SK-N-SH (cell line): ENCODE measurements around the gene GFI1B.

ENCODE experiments used
- EP300 ChIP-seq, 2 experiments: IDR thresholded peaks; 2 replicates each; pipeline versions ENCODE4 v1.4.0 to v1.6.1; 2012; ENCODE audit warnings: borderline replicate concordance in 1 of 2, low read depth in 1 of 2, low read length in 1 of 2
- POLR2AphosphoS5 ChIP-seq: IDR thresholded peaks from 2 replicates; pipeline ENCODE4 v1.6.1; 2012; ENCODE audit warnings: low read depth, low read length
- RFX5 ChIP-seq: IDR thresholded peaks from 2 replicates; pipeline ENCODE4 v1.6.1; 2012; ENCODE audit warnings: mild to moderate bottlenecking, improper control_type of control experiment, low read length
- YY1 ChIP-seq: IDR thresholded peaks from 2 replicates; pipeline ENCODE4 v1.4.0; 2012; ENCODE audit warnings: low read depth, mild to moderate bottlenecking
- TF ChIP-seq, protein P1 (sequence below): fragments of 200-600 bp; sonication (generic); IDR thresholded peaks from 2 replicates; pipeline ENCODE4 v1.6.1; 2017; ENCODE audit warnings: antibody characterized with exemption, mild to moderate bottlenecking, moderate library complexity

DNA sequence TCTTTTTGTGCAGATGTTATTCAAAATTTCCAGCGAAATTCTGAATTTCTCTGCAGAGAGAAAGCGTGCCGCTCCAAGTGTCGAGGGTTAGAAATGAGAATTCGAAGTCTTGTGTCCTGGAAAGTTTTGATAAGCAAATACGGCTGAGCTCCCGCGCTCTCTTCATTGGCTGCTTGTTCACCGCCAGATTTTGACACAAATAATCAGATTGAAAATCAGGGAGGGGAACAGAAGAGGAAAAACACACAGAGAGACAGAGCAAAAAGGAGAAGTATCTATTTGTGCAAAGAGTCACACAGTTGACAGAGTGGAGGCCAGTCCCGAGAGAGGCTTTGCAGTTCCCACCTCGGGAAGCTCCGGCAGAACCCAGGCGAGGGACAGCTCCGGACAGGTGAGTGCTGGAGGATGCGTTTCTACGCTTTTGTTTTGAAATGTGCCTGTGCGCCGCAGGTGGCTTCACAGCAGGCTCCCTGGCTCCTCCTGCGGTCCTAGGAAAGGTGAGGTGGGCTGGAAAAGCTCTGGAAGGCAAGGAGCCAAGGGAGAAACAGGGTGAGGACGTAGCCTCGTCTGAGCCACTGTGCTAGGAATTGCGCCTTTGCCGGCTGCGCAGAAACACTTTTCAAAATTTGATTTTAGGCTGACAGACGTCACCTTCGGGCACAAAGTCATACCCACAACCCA is at the start of gene GFI1B:
- TF ChIP-seq EP300 (IDR thresholded peaks at IDR 0.05; ENCODE audit: borderline replicate concordance in 1 of 2, low read depth in 1 of 2, low read length in 1 of 2) (no peak), POLR2AphosphoS5 (no peak), RFX5 (no peak), YY1 (no peak)
- TF ChIP-seq, protein P1, sequence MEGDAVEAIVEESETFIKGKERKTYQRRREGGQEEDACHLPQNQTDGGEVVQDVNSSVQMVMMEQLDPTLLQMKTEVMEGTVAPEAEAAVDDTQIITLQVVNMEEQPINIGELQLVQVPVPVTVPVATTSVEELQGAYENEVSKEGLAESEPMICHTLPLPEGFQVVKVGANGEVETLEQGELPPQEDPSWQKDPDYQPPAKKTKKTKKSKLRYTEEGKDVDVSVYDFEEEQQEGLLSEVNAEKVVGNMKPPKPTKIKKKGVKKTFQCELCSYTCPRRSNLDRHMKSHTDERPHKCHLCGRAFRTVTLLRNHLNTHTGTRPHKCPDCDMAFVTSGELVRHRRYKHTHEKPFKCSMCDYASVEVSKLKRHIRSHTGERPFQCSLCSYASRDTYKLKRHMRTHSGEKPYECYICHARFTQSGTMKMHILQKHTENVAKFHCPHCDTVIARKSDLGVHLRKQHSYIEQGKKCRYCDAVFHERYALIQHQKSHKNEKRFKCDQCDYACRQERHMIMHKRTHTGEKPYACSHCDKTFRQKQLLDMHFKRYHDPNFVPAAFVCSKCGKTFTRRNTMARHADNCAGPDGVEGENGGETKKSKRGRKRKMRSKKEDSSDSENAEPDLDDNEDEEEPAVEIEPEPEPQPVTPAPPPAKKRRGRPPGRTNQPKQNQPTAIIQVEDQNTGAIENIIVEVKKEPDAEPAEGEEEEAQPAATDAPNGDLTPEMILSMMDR, result no peak
